GM12864 (cell line): ENCODE measurements around the gene BMP6.
A peak's percentile ranks its signal among the peaks of the same experiment; 100 is the strongest.

Experiments used
- DNase-seq: peaks from one replicate; pipeline ENCODE4 v3.0.0-alpha.2; 2011; ENCODE audit warnings: low read depth
- H3K4me3 ChIP-seq: 2 replicates; pipeline ENCODE4 v1.5.1; 2011; ENCODE audit warnings: mild to moderate bottlenecking, low read depth, low read length, control low read depth
- TF ChIP-seq, protein P1 (sequence below): IDR thresholded peaks from 2 replicates; pipeline ENCODE4 v1.5.1; 2011; ENCODE audit warnings: low read depth, mild to moderate bottlenecking, moderate library complexity, low read length, control low read depth, inconsistent platforms; ENCODE audit errors: missing control alignments

The BMP6 gene

GRCh38 chr6:7911345-7911725, 185.4 kb downstream of the BMP6 start:
- TF ChIP-seq, protein P1, sequence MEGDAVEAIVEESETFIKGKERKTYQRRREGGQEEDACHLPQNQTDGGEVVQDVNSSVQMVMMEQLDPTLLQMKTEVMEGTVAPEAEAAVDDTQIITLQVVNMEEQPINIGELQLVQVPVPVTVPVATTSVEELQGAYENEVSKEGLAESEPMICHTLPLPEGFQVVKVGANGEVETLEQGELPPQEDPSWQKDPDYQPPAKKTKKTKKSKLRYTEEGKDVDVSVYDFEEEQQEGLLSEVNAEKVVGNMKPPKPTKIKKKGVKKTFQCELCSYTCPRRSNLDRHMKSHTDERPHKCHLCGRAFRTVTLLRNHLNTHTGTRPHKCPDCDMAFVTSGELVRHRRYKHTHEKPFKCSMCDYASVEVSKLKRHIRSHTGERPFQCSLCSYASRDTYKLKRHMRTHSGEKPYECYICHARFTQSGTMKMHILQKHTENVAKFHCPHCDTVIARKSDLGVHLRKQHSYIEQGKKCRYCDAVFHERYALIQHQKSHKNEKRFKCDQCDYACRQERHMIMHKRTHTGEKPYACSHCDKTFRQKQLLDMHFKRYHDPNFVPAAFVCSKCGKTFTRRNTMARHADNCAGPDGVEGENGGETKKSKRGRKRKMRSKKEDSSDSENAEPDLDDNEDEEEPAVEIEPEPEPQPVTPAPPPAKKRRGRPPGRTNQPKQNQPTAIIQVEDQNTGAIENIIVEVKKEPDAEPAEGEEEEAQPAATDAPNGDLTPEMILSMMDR, result no peak
- H3K4me3 ChIP-seq, result peak overlapping the region; percentile 98
- no peak for DNase-seq

GRCh38 chr6:7912024-7912423, 186.1 kb downstream of the BMP6 start:
- TF ChIP-seq, protein P1, result no peak
- no peak for DNase-seq
- H3K4me3 ChIP-seq, result no peak overlapping the region

- H3K4me3 ChIP-seq, result no peak overlapping the region
- DNase-seq, result no peak
- TF ChIP-seq, protein P1, result no peak
These were observed 187.0 kb downstream of the BMP6 start for GRCh38 chr6:7912736-7913517.

DNA sequence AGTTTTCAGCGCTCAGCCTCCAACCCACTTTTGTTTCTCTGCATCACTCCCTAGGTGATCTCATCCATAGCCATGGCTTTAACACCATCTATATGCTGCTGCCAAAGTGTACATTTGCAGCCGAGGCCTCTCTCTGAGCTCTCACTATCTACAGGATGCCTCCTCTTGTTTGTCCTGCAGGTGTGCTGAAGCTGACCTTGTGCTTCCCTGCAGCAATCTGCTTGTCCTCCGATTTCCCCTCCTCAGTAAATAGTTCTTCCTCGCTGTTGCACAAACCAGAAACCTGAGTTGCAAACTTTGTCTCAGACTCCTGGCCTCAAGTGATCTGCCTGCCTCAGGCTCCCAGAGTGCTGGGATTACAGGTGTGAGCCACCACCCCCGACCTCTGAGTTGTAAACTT, 188.4 kb downstream of the BMP6 start:
- TF ChIP-seq, protein P1, result no peak
- DNase-seq, result no peak

DNA sequence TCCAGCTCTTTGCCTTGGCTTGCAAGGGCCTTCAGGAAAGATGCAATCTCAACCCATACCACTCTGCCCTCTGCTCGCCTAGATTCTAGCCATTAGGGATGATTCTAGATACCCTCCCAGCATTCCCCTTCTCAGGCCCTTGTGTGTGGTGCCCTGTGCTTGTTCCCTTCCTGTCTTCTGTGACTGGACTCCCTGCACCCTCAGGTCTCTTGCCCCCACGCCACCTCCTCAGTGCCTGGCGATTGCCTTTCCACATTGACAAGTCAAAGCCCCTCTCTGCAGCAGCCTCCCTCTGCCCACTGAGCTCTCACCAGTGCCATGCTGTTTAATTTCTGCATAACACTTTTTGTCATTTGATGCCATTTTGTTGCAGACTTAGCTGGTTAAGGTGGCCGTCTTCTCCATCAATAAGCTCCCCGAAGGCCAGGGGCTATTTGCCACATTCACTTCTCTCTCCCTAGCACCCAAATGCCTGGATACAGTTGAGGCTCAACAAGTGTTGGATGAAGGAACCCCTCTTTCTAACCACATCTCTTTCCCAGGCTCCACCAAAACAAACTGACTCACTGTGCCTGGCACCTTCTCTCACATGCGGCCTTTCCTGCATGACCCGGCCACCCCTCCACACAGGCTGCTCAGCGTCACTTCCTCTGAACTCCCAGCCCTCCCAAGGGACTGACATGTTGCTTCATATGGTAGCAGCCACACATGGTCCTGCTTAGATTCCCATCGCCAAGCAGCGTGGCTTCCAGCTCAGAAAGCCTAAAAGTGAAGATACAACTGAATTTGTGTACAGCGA, 189.3 kb downstream of the BMP6 start:
- H3K4me3 ChIP-seq, result no peak overlapping the region
- TF ChIP-seq, protein P1, result no peak
- no peak for DNase-seq

More for the DNA sequence above, 188.4 kb downstream of the BMP6 start:
- H3K4me3 ChIP-seq, result no peak overlapping the region

DNA sequence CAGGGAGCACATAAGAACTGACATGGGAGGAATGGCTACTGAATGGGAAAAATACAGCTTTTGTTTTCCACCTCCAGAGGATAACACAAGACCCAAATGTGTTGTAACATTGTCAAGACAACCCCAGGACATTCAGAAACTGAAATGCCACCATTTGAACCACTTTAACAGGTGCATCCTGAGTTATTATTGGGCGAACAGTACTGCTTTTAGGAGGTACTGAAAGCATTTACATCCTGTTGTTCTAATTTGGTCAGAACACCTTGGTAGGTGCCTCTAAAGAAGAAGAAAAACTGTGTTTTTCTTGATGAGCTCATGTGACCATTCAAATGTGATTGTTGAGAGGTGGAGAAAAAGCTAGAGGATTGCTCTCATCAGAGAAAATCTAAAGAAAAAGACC, 191.1 kb downstream of the BMP6 start:
- H3K4me3 ChIP-seq, result peak overlapping the region; percentile 15

More for the DNA sequence above, 191.1 kb downstream of the BMP6 start:
- DNase-seq, result peak; percentile 93
- TF ChIP-seq, protein P1, result no peak
